Esophagus squamous epithelium (tissue), 5 donors: ENCODE results near the gene NELL1. TPM values are rescaled to one million over a fixed set of nuclear protein-coding genes. Genes with fewer than 3 reads are reported as not detected.

Experiments used
- DNase-seq: peaks from one replicate; lab custom pipeline; 2025; lab: John Stamatoyannopoulos, UW
- H3K27ac ChIP-seq, 4 donors: fragments of 200-600 bp; sonication (generic); one replicate each; pipeline ENCODE4 v1.5.1; 2016 to 2019; ENCODE audit warnings: mild to moderate bottlenecking in 1 of 4
- H3K27me3 ChIP-seq, 4 donors: fragments of 200-600 bp; sonication (generic); 1 replicate in 3 of 4; 2 replicates in 1 of 4; pipeline versions ENCODE4 v1.5.1 to v1.6.0; 2017 to 2021; ENCODE audit warnings: antibody characterized with exemption in 1 of 4
- H3K36me3 ChIP-seq, 3 donors: fragments of 200-600 bp; sonication (generic); one replicate each; pipeline ENCODE4 v1.5.1; 2016 to 2019
- H3K4me1 ChIP-seq, 3 donors: fragments of 200-600 bp; sonication (generic); one replicate each; pipeline ENCODE4 v1.5.1; 2017 to 2019
- H3K4me3 ChIP-seq, 4 donors: fragments of 200-600 bp; sonication (generic); 1 replicate in 3 of 4; 2 replicates in 1 of 4; pipeline ENCODE4 v1.5.1; 2016 to 2019; ENCODE audit warnings: mild to moderate bottlenecking in 2 of 4, moderate library complexity in 1 of 4
- H3K9me3 ChIP-seq, 3 donors: fragments of 200-600 bp; sonication (generic); one replicate each; pipeline ENCODE4 v1.5.1; 2016 to 2019
- POLR2A ChIP-seq, 4 donors: fragments of 450-650 bp; IDR thresholded peaks; one replicate each; pipeline ENCODE4 v1.6.1; 2017; ENCODE audit warnings: antibody characterized with exemption in 4 of 4, mild to moderate bottlenecking in 4 of 4, moderate library complexity in 3 of 4
- WGBS, 2 donors: methylation state at CpG; one replicate each; pipeline ENCODE4 v1.1.5; 2018; 5-methylcytosine and 5-hydroxymethylcytosine counted together
- intact Hi-C: fragments of 100-400 bp; cut with DNase I; formaldehyde crosslinking; loops from one replicate; pipeline ENCODE4 v1.15.0; 2022
- total RNA-seq, 4 donors: library from RNA; depleted of rRNA; stranded (reverse); fragments of >200 nt; gene quantifications; one replicate each; pipeline ENCODE4 v1.1.0, GENCODE V29; 2016
- TF ChIP-seq, protein P1 (sequence below), 6 experiments: fragments of 450-650 bp in 4 of 6; fragments of 200-600 bp in 2 of 6; sonication (generic) in 2 of 6; IDR thresholded peaks; one replicate each; pipeline ENCODE4 v1.5.1; 2016 to 2019; ENCODE audit warnings: antibody characterized with exemption in 6 of 6, mild to moderate bottlenecking in 4 of 6, moderate library complexity in 4 of 6
- donor health status: DM: yes; HTN: yes; CAD: no.

Gene NELL1
- total RNA-seq, 4 donors from 2014 or later, result 1.5 TPM; not detected in 3

DNA sequence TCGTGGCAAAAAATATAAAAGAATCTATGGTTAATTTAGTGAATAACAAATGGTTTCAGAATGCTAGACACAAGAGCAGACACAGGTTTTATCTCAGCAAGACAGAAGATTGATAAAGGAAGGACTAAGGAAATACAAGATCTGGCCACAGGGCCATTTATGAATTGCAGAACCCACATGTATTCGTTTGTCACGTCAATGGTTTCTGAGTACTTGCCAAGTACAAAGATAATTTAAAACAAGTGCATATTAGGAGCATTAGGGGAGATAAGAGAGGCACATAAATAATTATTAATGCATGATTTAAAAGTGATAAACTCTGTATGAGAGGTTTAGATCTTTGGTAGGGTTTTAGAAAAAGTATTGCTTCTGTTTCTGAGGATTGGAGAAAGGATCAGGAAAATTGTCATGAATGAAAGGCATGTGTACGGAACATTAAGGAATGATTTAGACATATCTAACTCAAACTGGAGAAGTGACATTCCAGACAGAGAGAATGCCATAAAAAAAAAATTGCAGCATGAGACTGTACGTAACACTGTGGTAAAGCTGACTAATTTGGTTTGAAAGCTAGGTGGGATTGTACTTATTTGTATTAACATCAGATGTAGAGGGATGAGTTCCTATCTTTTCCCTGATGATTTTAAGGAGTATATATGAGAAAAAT is 727.1 kb downstream of the NELL1 start:
- WGBS, 2 donors, result 44 to 51% methylated on average over 5 of the region's 5 CpGs
- no peaks in the 10 kb centered on the region for H3K36me3 ChIP-seq
- no peak for DNase-seq
- no peaks in the 10 kb centered on the region for H3K27me3 ChIP-seq
- intact Hi-C loops, result no loop called here
- H3K4me3 ChIP-seq, result no peak overlapping the region
- H3K4me1 ChIP-seq, result no peaks in the 10 kb centered on the region
- TF ChIP-seq, protein P1, sequence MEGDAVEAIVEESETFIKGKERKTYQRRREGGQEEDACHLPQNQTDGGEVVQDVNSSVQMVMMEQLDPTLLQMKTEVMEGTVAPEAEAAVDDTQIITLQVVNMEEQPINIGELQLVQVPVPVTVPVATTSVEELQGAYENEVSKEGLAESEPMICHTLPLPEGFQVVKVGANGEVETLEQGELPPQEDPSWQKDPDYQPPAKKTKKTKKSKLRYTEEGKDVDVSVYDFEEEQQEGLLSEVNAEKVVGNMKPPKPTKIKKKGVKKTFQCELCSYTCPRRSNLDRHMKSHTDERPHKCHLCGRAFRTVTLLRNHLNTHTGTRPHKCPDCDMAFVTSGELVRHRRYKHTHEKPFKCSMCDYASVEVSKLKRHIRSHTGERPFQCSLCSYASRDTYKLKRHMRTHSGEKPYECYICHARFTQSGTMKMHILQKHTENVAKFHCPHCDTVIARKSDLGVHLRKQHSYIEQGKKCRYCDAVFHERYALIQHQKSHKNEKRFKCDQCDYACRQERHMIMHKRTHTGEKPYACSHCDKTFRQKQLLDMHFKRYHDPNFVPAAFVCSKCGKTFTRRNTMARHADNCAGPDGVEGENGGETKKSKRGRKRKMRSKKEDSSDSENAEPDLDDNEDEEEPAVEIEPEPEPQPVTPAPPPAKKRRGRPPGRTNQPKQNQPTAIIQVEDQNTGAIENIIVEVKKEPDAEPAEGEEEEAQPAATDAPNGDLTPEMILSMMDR (IDR thresholded peaks at IDR 0.05), result no peak
- no peak for TF ChIP-seq POLR2A (IDR thresholded peaks at IDR 0.05)
- H3K9me3 ChIP-seq, result no peaks in the 10 kb centered on the region
- no peak overlapping the region for H3K27ac ChIP-seq

DNA sequence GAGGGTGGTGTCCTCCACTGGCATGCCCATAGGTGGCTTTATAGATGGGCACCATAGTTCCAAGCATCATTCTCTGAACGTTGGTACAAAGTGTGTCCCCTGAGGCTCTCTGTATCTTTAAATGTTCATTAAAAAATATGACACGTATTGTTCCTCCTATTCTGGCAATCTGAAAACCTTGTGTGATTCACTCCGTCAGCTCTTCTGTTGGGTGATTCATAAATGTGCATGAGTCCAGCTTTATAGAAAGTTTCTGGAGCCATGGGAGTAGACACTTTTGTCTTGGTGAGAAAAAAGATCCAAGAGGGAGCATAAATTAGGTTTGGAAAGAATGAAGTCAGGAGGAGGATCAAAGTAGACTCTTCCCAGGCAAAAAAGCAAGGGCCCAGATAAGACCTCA is 728.8 kb downstream of the NELL1 start:
- no peaks in the 10 kb centered on the region for H3K4me1 ChIP-seq
- no peak for DNase-seq
- H3K27me3 ChIP-seq, result no peaks in the 10 kb centered on the region
- TF ChIP-seq, protein P1 (IDR thresholded peaks at IDR 0.05), result no peak
- no peak for TF ChIP-seq POLR2A (IDR thresholded peaks at IDR 0.05)
- H3K9me3 ChIP-seq, result no peaks in the 10 kb centered on the region
- no peak overlapping the region for H3K27ac ChIP-seq
- intact Hi-C loops, result no loop called here
- WGBS, 2 donors, result 42 to 43% methylated on average over 3 of the region's 3 CpGs
- no peaks in the 10 kb centered on the region for H3K36me3 ChIP-seq
- no peak overlapping the region for H3K4me3 ChIP-seq

DNA sequence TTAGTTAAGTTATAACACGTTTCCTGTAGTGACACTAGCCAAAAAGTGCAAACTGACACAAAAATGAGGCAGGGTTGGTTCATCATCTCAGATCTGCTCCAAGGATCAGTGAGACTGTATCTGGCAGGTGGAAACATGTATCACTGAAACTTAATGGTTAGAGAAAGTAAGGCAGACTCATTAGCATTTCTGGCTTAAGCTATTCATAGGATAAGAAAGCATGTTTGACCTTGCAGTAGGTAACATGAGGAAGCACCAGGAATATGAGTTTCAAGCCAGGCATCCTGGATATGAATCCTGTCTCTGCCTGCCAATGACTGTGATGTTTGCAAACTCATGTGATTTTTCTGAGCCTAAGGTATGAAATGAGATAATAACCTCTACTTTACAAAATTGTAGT is 732.1 kb downstream of the NELL1 start:
- Histone ChIP-seq H3K4me1 (no peaks in the 10 kb centered on the region), H3K27ac (no peak overlapping the region), H3K4me3 (no peak overlapping the region), H3K27me3 (no peaks in the 10 kb centered on the region), H3K36me3 (no peaks in the 10 kb centered on the region), H3K9me3 (no peaks in the 10 kb centered on the region)
- WGBS, 2 donors, result 13 to 27% methylated on average over 1 of the region's 1 CpG
- TF ChIP-seq, protein P1 (IDR thresholded peaks at IDR 0.05), result no peak
- no peak for TF ChIP-seq POLR2A (IDR thresholded peaks at IDR 0.05)
- intact Hi-C loops, result no loop called here
- DNase-seq, result no peak

DNA sequence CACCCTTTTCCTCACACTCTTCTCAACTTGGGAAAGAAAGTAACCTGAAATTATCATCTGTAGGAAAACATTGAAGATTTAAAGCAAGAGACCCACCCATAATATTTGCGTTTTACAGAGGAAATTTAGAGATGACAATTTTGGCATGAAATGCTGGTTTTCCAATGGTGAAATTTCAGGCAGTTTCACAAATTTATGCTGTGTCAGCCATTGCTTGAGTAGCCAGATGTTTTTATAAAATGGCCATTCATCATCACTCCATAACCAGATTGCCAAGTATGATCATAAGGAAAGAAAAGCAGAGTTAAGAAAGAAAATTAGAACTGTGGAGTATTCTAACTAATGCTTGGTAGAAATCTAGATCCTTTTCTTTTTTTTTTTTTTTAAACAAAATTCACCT is 732.9 kb downstream of the NELL1 start:
- Histone ChIP-seq H3K9me3 (no peaks in the 10 kb centered on the region), H3K27me3 (no peaks in the 10 kb centered on the region), H3K36me3 (no peaks in the 10 kb centered on the region), H3K4me3 (no peak overlapping the region), H3K27ac (peak overlapping the region in 1 of 4 donors; percentile 7), H3K4me1 (no peaks in the 10 kb centered on the region)
- no peak for DNase-seq
- 46 to 68% methylated on average over 1 of the region's 1 CpG for WGBS, 2 donors
- intact Hi-C loops, result no loop called here
- TF ChIP-seq, protein P1 (IDR thresholded peaks at IDR 0.05), result no peak
- TF ChIP-seq POLR2A (IDR thresholded peaks at IDR 0.05), result no peak

DNA sequence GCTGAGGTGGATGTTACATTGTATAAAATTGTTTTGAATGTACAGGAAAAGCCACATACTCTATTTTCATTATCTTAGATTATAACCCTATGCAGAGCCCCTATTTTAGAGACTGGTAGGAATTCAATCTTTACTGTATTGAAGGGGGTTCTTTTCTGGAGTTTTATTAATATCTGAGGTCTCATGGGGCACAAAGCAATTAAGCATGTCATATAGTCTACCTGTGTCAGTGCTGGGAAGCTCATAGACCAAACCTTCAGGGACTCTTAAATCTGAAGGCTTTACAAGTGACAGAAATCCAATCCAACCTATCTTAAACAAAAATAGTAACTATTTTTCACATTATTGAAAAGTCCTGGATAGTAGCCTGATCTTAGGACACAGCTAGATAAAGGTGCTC is 733.7 kb downstream of the NELL1 start:
- intact Hi-C loops, result no loop called here
- Histone ChIP-seq H3K4me1 (no peaks in the 10 kb centered on the region), H3K27ac (no peak overlapping the region), H3K27me3 (no peaks in the 10 kb centered on the region), H3K9me3 (no peaks in the 10 kb centered on the region), H3K4me3 (no peak overlapping the region), H3K36me3 (no peaks in the 10 kb centered on the region)
- no peak for DNase-seq
- TF ChIP-seq, protein P1 (IDR thresholded peaks at IDR 0.05), result no peak
- TF ChIP-seq POLR2A (IDR thresholded peaks at IDR 0.05), result no peak
